Ecto neural progenitor cell (in vitro differentiated cells): Measurements from ENCODE around the gene FBXW12.

Experiments
- DNase-seq: peaks from one replicate; pipeline ENCODE4 v3.0.0-alpha.2; 2018; ENCODE audit warnings: low spot score

The FBXW12 gene

GRCh38 chr3:48407542-48408099, 35.6 kb downstream of the FBXW12 start:
- peak; percentile 21 for DNase-seq

GRCh38 chr3:48408823-48409281, 36.8 kb downstream of the FBXW12 start:
- DNase-seq = peak; percentile 39

- DNase-seq = peak; percentile 31
These were observed 37.5 kb downstream of the FBXW12 start for GRCh38 chr3:48409291-48410201.

- no peak for DNase-seq
These were observed 38.4 kb downstream of the FBXW12 start for GRCh38 chr3:48410205-48411040.

GRCh38 chr3:48411041-48411588, 39.1 kb downstream of the FBXW12 start:
- DNase-seq = no peak

- DNase-seq = no peak
These were observed 39.8 kb downstream of the FBXW12 start for GRCh38 chr3:48411606-48412374.

GRCh38 chr3:48412375-48413001, 40.5 kb downstream of the FBXW12 start:
- no peak for DNase-seq

GRCh38 chr3:48413086-48413485, 41.1 kb downstream of the FBXW12 start:
- no peak for DNase-seq

GRCh38 chr3:48413611-48414010, 41.6 kb downstream of the FBXW12 start:
- no peak for DNase-seq

- DNase-seq = no peak
These were observed 42.6 kb downstream of the FBXW12 start for GRCh38 chr3:48414376-48415250.

GRCh38 chr3:48415251-48415953, 43.4 kb downstream of the FBXW12 start:
- no peak for DNase-seq

- DNase-seq = no peak
These were observed 44.1 kb downstream of the FBXW12 start for GRCh38 chr3:48416091-48416505.

- no peak for DNase-seq
These were observed 44.5 kb downstream of the FBXW12 start for GRCh38 chr3:48416546-48416945.

GRCh38 chr3:48417529-48418108, 45.6 kb downstream of the FBXW12 start:
- no peak for DNase-seq

- no peak for DNase-seq
These were observed 46.1 kb downstream of the FBXW12 start for GRCh38 chr3:48418140-48418539.

- no peak for DNase-seq
These were observed 46.6 kb downstream of the FBXW12 start for GRCh38 chr3:48418651-48419050.

- DNase-seq = no peak
These were observed 47.1 kb downstream of the FBXW12 start for GRCh38 chr3:48419149-48419548.

- no peak for DNase-seq
These were observed 47.6 kb downstream of the FBXW12 start for GRCh38 chr3:48419597-48419996.

- no peak for DNase-seq
These were observed 48.5 kb downstream of the FBXW12 start for GRCh38 chr3:48420561-48420960.
